ENCODE measurements around the gene DST. TPM values are rescaled to one million over a fixed set of nuclear protein-coding genes. Genes with fewer than 3 reads are reported as not detected.

Gene DST
- total and polyA plus RNA-seq, 2 experiments from 2014 or later = 103 to 369 TPM

DNA sequence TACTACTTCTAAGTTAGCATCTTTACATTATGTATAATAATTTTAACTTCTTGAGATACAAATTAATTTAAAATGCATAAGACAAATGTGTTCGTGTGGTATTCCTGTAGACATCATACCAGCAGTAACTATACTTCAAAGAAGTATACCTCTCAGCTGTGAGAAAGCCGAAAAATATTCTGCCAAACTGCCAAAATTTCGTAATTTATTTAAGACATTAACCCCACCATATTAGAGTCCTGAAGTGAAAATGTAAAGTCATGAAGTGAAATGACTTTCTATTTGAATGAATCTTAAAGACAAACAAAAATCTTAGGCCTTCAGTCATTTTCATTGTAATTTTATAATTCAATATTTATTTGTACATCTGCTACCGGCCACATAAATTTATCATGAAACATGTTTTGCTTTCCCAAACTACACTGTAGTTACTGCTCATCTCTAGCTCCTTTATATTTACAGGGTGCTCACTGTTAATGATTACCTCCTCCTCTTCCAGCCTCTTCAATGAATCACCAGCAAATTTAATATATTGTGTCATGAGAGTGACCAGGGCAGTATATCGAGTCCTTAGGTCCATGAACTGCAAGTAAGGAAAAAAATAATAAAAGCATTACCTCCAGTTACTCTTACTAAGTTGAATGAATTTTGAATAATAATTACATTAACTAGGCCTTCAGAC is 18.5 kb downstream of the DST start:
- TF ChIP-seq, protein P1, sequence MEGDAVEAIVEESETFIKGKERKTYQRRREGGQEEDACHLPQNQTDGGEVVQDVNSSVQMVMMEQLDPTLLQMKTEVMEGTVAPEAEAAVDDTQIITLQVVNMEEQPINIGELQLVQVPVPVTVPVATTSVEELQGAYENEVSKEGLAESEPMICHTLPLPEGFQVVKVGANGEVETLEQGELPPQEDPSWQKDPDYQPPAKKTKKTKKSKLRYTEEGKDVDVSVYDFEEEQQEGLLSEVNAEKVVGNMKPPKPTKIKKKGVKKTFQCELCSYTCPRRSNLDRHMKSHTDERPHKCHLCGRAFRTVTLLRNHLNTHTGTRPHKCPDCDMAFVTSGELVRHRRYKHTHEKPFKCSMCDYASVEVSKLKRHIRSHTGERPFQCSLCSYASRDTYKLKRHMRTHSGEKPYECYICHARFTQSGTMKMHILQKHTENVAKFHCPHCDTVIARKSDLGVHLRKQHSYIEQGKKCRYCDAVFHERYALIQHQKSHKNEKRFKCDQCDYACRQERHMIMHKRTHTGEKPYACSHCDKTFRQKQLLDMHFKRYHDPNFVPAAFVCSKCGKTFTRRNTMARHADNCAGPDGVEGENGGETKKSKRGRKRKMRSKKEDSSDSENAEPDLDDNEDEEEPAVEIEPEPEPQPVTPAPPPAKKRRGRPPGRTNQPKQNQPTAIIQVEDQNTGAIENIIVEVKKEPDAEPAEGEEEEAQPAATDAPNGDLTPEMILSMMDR (IDR thresholded peaks at IDR 0.05; ENCODE audit: poor library complexity) = no peak
- TF ChIP-seq EZH2phosphoT487 (IDR thresholded peaks at IDR 0.05; ENCODE audit: low read depth, severe bottlenecking, unreplicated experiment) = no peak
- TF ChIP-seq EZH2 (IDR thresholded peaks at IDR 0.05; ENCODE audit: borderline replicate concordance) = no peak
- Histone ChIP-seq H3K79me2 (no peaks in the 10 kb centered on the region), H3K9me2 (replicated peaks; ENCODE audit: insufficient read depth) (no peaks in the 10 kb centered on the region), H3K27me3 (no peaks in the 10 kb centered on the region), H2AFZ (no peak overlapping the region), H3K4me2 (no peak overlapping the region), H3K36me3 (replicated peaks; ENCODE audit: insufficient read depth, low read depth) (no peaks in the 10 kb centered on the region), H3K9me3 (ENCODE audit: low read depth) (no peaks in the 10 kb centered on the region), H4K20me1 (ENCODE audit: insufficient read depth, poor library complexity, severe bottlenecking) (no peaks in the 10 kb centered on the region), H3K4me3 (no peak overlapping the region), H3K4me1 (ENCODE audit: insufficient read depth) (no peaks in the 10 kb centered on the region), H3K27ac (no peak overlapping the region)
- WGBS (ENCODE audit: low lambda C conversion rate, missing lambda C conversion rate) = 82% methylated on average over 5 of the region's 5 CpGs
- peak; percentile 43 for DNase-seq (ENCODE audit: low spot score)

DNA sequence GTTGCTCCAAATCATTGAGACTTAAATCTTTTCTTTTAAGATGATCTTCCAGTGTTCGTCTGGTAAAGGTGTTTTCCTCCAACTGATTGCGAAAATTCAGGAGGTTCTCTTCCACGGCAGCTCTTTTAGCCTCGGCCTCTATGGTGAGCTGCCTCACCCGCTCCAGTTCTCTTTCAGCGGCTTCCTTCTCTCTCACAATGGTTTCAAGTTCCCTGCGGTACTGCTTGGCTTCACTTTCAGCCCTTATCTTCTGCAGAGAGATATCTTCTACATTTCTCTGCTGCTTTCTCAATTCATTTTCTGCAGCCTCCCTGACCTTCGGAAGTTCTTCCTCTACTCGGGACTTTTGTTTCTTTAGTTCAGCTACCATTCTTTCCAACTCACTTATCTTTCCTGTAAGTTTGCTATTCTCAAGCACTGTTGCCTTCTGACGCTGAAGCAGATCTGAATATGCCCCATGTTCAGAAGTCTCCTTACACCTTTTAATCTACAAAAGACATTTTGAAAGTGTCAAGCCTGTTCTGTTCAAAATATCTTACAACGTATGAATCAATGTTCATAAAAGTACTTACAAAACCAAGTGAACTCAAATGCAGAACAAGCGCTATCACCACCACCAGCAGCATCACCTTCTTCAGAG is 22.3 kb downstream of the DST start:
- Histone ChIP-seq H3K4me1 (ENCODE audit: insufficient read depth) (no peaks in the 10 kb centered on the region), H3K9me3 (ENCODE audit: low read depth) (no peaks in the 10 kb centered on the region), H3K27me3 (no peaks in the 10 kb centered on the region), H3K9me2 (replicated peaks; ENCODE audit: insufficient read depth) (no peaks in the 10 kb centered on the region), H2AFZ (no peak overlapping the region), H3K79me2 (no peaks in the 10 kb centered on the region), H3K36me3 (replicated peaks; ENCODE audit: insufficient read depth, low read depth) (no peaks in the 10 kb centered on the region), H4K20me1 (ENCODE audit: insufficient read depth, poor library complexity, severe bottlenecking) (no peaks in the 10 kb centered on the region), H3K4me2 (no peak overlapping the region), H3K27ac (no peak overlapping the region), H3K4me3 (no peak overlapping the region)
- TF ChIP-seq, protein P1 (IDR thresholded peaks at IDR 0.05; ENCODE audit: poor library complexity) = no peak
- TF ChIP-seq EZH2phosphoT487 (IDR thresholded peaks at IDR 0.05; ENCODE audit: low read depth, severe bottlenecking, unreplicated experiment) = no peak
- no peak for TF ChIP-seq EZH2 (IDR thresholded peaks at IDR 0.05; ENCODE audit: borderline replicate concordance)
- WGBS (ENCODE audit: low lambda C conversion rate, missing lambda C conversion rate) = 93% methylated on average over 12 of the region's 12 CpGs
- no peak for DNase-seq (ENCODE audit: low spot score)

DNA sequence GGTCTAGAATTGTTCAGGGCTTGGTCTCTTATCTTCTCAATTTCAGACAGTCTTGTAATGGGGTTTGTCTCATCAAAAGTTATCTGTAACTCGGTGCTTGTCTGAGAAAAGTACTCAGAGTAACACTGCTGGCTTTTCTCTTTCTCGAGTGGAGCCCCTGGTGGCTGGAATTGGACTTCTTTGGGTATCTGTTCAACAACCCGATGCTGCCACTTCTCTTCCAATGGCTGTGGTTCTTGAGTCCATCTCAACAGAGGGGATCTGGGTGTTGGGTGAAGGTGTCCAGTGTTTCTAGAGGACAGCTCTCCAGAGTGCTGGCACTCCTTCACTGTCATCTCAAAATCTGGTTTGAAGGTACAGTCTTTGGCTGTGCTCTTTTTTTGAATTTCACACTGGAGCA is 24.6 kb downstream of the DST start:
- Histone ChIP-seq H3K4me3 (no peak overlapping the region), H3K79me2 (no peaks in the 10 kb centered on the region), H3K4me2 (no peak overlapping the region), H3K9me3 (ENCODE audit: low read depth) (no peaks in the 10 kb centered on the region), H3K27me3 (no peaks in the 10 kb centered on the region), H3K27ac (no peak overlapping the region), H2AFZ (no peak overlapping the region), H3K4me1 (ENCODE audit: insufficient read depth) (no peaks in the 10 kb centered on the region), H4K20me1 (ENCODE audit: insufficient read depth, poor library complexity, severe bottlenecking) (no peaks in the 10 kb centered on the region), H3K36me3 (replicated peaks; ENCODE audit: insufficient read depth, low read depth) (no peaks in the 10 kb centered on the region), H3K9me2 (replicated peaks; ENCODE audit: insufficient read depth) (no peaks in the 10 kb centered on the region)
- no peak for DNase-seq (ENCODE audit: low spot score)
- TF ChIP-seq, protein P1 (IDR thresholded peaks at IDR 0.05; ENCODE audit: poor library complexity) = no peak
- TF ChIP-seq EZH2 (IDR thresholded peaks at IDR 0.05; ENCODE audit: borderline replicate concordance) (no peak), EZH2phosphoT487 (IDR thresholded peaks at IDR 0.05; ENCODE audit: low read depth, severe bottlenecking, unreplicated experiment) (no peak)
- 93% methylated on average over 3 of the region's 3 CpGs for WGBS (ENCODE audit: low lambda C conversion rate, missing lambda C conversion rate)

Data from hepatocyte (in vitro differentiated cells).